Sigmoid colon (tissue), 4 donors: ENCODE results near the gene HDGFL2.

Experiments used
- EP300 ChIP-seq, 4 donors: sonication (generic); formaldehyde crosslinking; IDR thresholded peaks; one replicate each; pipeline ENCODE4 v1.6.1; 2017; ENCODE audit warnings: antibody characterized with exemption in 4 of 4
- POLR2A ChIP-seq, 2 donors: fragments of 450-650 bp; IDR thresholded peaks; one replicate each; pipeline ENCODE4 v1.6.1; 2016; ENCODE audit warnings: antibody characterized with exemption in 2 of 2, mild to moderate bottlenecking in 2 of 2, moderate library complexity in 2 of 2
- POLR2AphosphoS5 ChIP-seq, 4 donors: sonication (generic); formaldehyde crosslinking; IDR thresholded peaks; one replicate each; pipeline ENCODE4 v1.6.1; 2017; ENCODE audit warnings: antibody characterized with exemption in 4 of 4
- TF ChIP-seq, protein P1 (sequence below), 4 experiments: fragments of 450-650 bp in 3 of 4; fragments of 200-600 bp in 1 of 4; IDR thresholded peaks; one replicate each; pipeline ENCODE4 v1.5.1; 2016 to 2019; ENCODE audit warnings: antibody characterized with exemption in 4 of 4, mild to moderate bottlenecking in 3 of 4, moderate library complexity in 2 of 4

DNA sequence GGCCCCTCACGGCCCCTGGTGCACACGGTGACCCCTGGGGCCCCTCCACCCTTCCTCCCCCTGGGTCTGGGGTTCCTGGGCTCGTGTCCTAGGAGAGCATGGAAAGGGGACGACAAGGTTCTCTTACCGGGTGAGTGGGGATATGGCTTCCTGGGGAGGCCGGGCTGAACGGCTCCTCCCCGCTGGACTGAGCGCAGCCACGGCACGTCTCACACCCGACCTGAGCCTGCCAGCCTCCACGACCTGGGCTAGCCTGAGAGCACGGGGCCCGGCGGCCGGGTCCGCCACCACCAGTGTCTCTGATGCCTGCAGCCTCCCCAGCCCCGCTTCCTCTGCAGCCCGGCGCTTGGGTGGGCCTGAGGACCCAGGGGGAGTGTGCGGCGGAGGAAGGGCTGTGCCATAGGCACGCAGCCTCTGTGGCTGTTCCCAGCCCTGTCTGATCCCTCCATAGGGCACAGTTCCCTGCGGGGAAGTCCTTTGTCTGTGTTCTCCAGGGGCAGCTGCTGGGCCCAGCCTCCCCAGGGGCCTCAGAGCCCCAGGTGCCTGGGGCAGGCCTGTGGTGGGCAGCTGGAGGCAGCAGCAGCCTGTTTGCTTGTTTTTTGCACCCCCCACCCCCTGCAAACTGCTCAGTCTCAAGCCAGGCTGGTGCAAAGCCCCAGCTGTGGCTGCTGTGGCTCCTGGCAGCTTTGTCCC, 31.2 kb downstream of the HDGFL2 start:
- TF ChIP-seq, protein P1, sequence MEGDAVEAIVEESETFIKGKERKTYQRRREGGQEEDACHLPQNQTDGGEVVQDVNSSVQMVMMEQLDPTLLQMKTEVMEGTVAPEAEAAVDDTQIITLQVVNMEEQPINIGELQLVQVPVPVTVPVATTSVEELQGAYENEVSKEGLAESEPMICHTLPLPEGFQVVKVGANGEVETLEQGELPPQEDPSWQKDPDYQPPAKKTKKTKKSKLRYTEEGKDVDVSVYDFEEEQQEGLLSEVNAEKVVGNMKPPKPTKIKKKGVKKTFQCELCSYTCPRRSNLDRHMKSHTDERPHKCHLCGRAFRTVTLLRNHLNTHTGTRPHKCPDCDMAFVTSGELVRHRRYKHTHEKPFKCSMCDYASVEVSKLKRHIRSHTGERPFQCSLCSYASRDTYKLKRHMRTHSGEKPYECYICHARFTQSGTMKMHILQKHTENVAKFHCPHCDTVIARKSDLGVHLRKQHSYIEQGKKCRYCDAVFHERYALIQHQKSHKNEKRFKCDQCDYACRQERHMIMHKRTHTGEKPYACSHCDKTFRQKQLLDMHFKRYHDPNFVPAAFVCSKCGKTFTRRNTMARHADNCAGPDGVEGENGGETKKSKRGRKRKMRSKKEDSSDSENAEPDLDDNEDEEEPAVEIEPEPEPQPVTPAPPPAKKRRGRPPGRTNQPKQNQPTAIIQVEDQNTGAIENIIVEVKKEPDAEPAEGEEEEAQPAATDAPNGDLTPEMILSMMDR (IDR thresholded peaks at IDR 0.05): no peak
- no peak for TF ChIP-seq POLR2A (IDR thresholded peaks at IDR 0.05)
- no peak for TF ChIP-seq POLR2AphosphoS5 (IDR thresholded peaks at IDR 0.05)
- no peak for TF ChIP-seq EP300 (IDR thresholded peaks at IDR 0.05)
